Germinal center (tissue), 1 donor: ENCODE data around the gene PEG3.
"Not testable (repeated sequence)": the region's sequence is repeated elsewhere in the genome, so short reads cannot be mapped to it uniquely, and the experiment has no call there.

Experiments
- DNase-seq: peaks from one replicate; pipeline ENCODE4 v3.0.0; 2012; ENCODE audit warnings: mixed read lengths, low spot score

PEG3 gene

GRCh38 chr19:56840451-56841192, at the start of gene PEG3, which contains the start of gene ZIM2:
PEG3 (minus strand) TSS chr19:56840726; CDS start chr19:56824655, 16,071 bp downstream.
ZIM2 (minus strand) TSS chr19:56840726; CDS start chr19:56824277, 16,449 bp downstream.
- no peak for DNase-seq

- no peak for DNase-seq
Observed at GRCh38 chr19:56885173-56885985, 44.9 kb upstream of the PEG3 start.

- no peak for DNase-seq
Observed at GRCh38 chr19:56884441-56884840, 43.9 kb upstream of the PEG3 start.

- DNase-seq, result no peak
Observed at GRCh38 chr19:56880592-56881190, 40.2 kb upstream of the PEG3 start.

GRCh38 chr19:56877069-56877715, 36.7 kb upstream of the PEG3 start:
- DNase-seq, result no peak

GRCh38 chr19:56875717-56876116, 35.2 kb upstream of the PEG3 start:
- DNase-seq, result no peak

GRCh38 chr19:56874530-56874929, 34.0 kb upstream of the PEG3 start:
- no peak for DNase-seq

GRCh38 chr19:56873493-56873892, 33.0 kb upstream of the PEG3 start:
- DNase-seq, result no peak

- no peak for DNase-seq
Observed at GRCh38 chr19:56869886-56870285, 29.4 kb upstream of the PEG3 start.

- no peak for DNase-seq
Observed at GRCh38 chr19:56868446-56868845, 27.9 kb upstream of the PEG3 start.

- DNase-seq, result no peak
Observed at GRCh38 chr19:56866538-56866937, 26.0 kb upstream of the PEG3 start.

- DNase-seq, result no peak
Observed at GRCh38 chr19:56864443-56865125, 24.1 kb upstream of the PEG3 start.

- DNase-seq, result no peak
Observed at GRCh38 chr19:56862741-56863140, 22.2 kb upstream of the PEG3 start.

GRCh38 chr19:56860409-56860808, 19.9 kb upstream of the PEG3 start:
- not testable (repeated sequence) for DNase-seq

GRCh38 chr19:56858026-56858425, 17.5 kb upstream of the PEG3 start:
- no peak for DNase-seq

GRCh38 chr19:56856822-56857221, 16.3 kb upstream of the PEG3 start:
- no peak for DNase-seq

- DNase-seq, result not testable (repeated sequence)
Observed at GRCh38 chr19:56852361-56852760, 11.8 kb upstream of the PEG3 start.

- DNase-seq, result no peak
Observed at GRCh38 chr19:56848166-56848565, 7.6 kb upstream of the PEG3 start.

- DNase-seq, result no peak
Observed at GRCh38 chr19:56842412-56842811, 1.9 kb upstream of the PEG3 start.

GRCh38 chr19:56841193-56841543, 642 bp upstream of the PEG3 start:
- no peak for DNase-seq

GRCh38 chr19:56839652-56840450, 675 bp downstream of the PEG3 start:
- DNase-seq, result peak; percentile 21
